PC-3 (cell line): ENCODE data around the gene MID1IP1.

Experiments
- CTCF ChIP-seq: fragments of 300-600 bp; sonication (generic); conservative IDR thresholded peaks from 2 replicates; pipeline ENCODE4 v1.5.1; 2017; ENCODE audit warnings: antibody characterized with exemption, low read depth, mild to moderate bottlenecking, low read length
- EZH2 ChIP-seq: fragments of 300-600 bp; sonication (generic); IDR thresholded peaks from one replicate; pipeline ENCODE4 v1.6.1; 2017; ENCODE audit warnings: antibody characterized with exemption, mild to moderate bottlenecking, low read length; ENCODE audit not compliant: unreplicated experiment
- EZH2phosphoT487 ChIP-seq: fragments of 300-600 bp; sonication (generic); IDR thresholded peaks from 2 replicates; pipeline ENCODE4 v1.6.1; 2018; ENCODE audit warnings: mild to moderate bottlenecking, antibody characterized with exemption, low read length, borderline replicate concordance

- TF ChIP-seq CTCF (no peak), EZH2phosphoT487 (no peak), EZH2 (no peak)
These were observed 4.3 kb upstream of the MID1IP1 start for GRCh38 chrX:38796946-38797345.
